ENCODE measurements around the gene KRT15. TPM values are rescaled to one million over a fixed set of nuclear protein-coding genes. Genes with fewer than 3 reads are reported as not detected.

Gene KRT15
- total RNA-seq, 1 experiment from 2014 or later: 0.55 TPM

DNA sequence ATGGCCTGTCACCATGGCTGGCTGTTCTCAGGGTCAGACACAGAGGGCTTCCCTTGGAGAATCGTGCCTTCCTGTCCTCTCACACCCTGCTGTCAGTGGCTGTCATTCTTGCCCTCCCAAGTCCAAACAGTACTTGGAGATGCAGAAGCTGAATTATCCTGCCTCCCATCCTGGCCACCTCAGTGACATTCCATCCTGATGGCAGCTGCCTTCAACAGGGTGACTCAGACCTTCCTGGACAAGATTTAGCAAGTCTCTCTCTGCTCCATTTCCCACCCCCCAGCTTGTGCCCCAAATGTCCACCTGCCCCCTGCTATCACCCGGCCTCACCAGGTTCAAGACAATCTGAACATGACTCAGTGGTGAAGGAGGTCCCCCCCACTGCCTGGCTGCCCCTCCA is 24.2 kb downstream of the KRT15 start (continued):
- TF ChIP-seq, protein P1, sequence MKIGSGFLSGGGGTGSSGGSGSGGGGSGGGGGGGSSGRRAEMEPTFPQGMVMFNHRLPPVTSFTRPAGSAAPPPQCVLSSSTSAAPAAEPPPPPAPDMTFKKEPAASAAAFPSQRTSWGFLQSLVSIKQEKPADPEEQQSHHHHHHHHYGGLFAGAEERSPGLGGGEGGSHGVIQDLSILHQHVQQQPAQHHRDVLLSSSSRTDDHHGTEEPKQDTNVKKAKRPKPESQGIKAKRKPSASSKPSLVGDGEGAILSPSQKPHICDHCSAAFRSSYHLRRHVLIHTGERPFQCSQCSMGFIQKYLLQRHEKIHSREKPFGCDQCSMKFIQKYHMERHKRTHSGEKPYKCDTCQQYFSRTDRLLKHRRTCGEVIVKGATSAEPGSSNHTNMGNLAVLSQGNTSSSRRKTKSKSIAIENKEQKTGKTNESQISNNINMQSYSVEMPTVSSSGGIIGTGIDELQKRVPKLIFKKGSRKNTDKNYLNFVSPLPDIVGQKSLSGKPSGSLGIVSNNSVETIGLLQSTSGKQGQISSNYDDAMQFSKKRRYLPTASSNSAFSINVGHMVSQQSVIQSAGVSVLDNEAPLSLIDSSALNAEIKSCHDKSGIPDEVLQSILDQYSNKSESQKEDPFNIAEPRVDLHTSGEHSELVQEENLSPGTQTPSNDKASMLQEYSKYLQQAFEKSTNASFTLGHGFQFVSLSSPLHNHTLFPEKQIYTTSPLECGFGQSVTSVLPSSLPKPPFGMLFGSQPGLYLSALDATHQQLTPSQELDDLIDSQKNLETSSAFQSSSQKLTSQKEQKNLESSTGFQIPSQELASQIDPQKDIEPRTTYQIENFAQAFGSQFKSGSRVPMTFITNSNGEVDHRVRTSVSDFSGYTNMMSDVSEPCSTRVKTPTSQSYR (CRISPR knock-in tag; IDR thresholded peaks at IDR 0.05): no peak
- TF ChIP-seq ZNF138 (CRISPR knock-in tag; conservative IDR thresholded peaks at IDR 0.05): no peak
- TF ChIP-seq, protein P2, sequence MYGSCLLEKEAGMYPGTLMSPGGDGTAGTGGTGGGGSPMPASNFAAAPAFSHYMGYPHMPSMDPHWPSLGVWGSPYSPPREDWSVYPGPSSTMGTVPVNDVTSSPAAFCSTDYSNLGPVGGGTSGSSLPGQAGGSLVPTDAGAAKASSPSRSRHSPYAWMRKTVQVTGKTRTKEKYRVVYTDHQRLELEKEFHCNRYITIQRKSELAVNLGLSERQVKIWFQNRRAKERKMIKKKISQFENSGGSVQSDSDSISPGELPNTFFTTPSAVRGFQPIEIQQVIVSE (CRISPR knock-in tag; IDR thresholded peaks at IDR 0.05; ENCODE audit: borderline replicate concordance): no peak
- no peak for TF ChIP-seq ZNF671 (CRISPR knock-in tag; IDR thresholded peaks at IDR 0.05)
- TF ChIP-seq MLX (CRISPR knock-in tag; IDR thresholded peaks at IDR 0.05): no peak
- TF ChIP-seq HMGA2 (CRISPR knock-in tag; IDR thresholded peaks at IDR 0.05): no peak
- TF ChIP-seq, protein P3, sequence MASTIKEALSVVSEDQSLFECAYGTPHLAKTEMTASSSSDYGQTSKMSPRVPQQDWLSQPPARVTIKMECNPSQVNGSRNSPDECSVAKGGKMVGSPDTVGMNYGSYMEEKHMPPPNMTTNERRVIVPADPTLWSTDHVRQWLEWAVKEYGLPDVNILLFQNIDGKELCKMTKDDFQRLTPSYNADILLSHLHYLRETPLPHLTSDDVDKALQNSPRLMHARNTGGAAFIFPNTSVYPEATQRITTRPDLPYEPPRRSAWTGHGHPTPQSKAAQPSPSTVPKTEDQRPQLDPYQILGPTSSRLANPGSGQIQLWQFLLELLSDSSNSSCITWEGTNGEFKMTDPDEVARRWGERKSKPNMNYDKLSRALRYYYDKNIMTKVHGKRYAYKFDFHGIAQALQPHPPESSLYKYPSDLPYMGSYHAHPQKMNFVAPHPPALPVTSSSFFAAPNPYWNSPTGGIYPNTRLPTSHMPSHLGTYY (CRISPR knock-in tag; IDR thresholded peaks at IDR 0.05): no peak
- TF ChIP-seq GRHL2 (CRISPR knock-in tag; IDR thresholded peaks at IDR 0.05; ENCODE audit: insufficient replicate concordance, severe bottlenecking): no peak
- no peak for TF ChIP-seq SMAD4 (CRISPR knock-in tag; IDR thresholded peaks at IDR 0.05)

DNA sequence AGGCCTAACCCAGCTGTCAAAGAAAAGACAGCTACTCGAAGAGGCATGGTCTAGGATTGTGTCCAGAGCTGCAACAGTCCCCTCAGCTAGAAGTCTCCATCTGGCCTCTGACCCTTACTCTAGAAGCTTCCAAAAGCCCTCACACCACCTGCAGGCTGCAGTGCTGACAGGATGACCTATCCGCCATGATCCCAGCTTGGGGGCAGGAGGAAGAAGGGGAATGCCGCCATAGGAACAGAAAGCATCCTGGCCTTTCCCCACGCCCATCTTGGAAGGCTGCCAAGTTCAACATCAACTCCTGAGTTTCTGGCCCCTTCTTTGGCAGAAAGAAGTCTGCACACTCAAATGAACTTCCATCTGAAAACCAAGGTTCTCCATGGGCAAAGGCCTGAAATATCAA is 25.9 kb downstream of the KRT15 start:
- no peaks in the 10 kb centered on the region for H3K36me3 Mint-ChIP-seq
- ATAC-seq: no peak
- no peak overlapping the region for H3K27ac Mint-ChIP-seq
- CTCF ChIA-PET: interaction anchor here (1.0 to 10.9 kb wide), 3 partner anchors 56 to 173 kb away, joined by 3 to 160 read pairs (median 3); no protein-coding TSS in a partner anchor
- H3K4me3 Mint-ChIP-seq: no peak overlapping the region
- H3K9me3 Mint-ChIP-seq: no peaks in the 10 kb centered on the region
- no peaks in the 10 kb centered on the region for H3K27me3 Mint-ChIP-seq (ENCODE audit: low read depth)
- 0 out of 2 replicates have a peak, but pooled peaks cover 6% of the 10 kb centered on the region for H3K4me1 Mint-ChIP-seq
- DNase-seq (ENCODE audit: low spot score): no peak
- POLR2A ChIA-PET: interaction anchor here (0.5 kb wide), 1 partner anchor 34 kb away, joined by 3 read pairs; no protein-coding TSS in a partner anchor
- TF ChIP-seq ZSCAN18 (CRISPR knock-in tag; IDR thresholded peaks at IDR 0.05): no peak
- no peak for TF ChIP-seq CTCF (IDR thresholded peaks at IDR 0.05)
- no peak for TF ChIP-seq CBFB (CRISPR knock-in tag; IDR thresholded peaks at IDR 0.05; ENCODE audit: low read depth)
- no peak for TF ChIP-seq NFATC4 (CRISPR knock-in tag; IDR thresholded peaks at IDR 0.05)
- no peak for TF ChIP-seq TCF7 (CRISPR knock-in tag; IDR thresholded peaks at IDR 0.05; ENCODE audit: low read depth)
- TF ChIP-seq ZNF512 (CRISPR knock-in tag; IDR thresholded peaks at IDR 0.05; ENCODE audit: borderline replicate concordance): no peak
- TF ChIP-seq FOXP1 (CRISPR knock-in tag; IDR thresholded peaks at IDR 0.05; ENCODE audit: borderline replicate concordance): no peak
- no peak for TF ChIP-seq IRF2 (CRISPR knock-in tag; IDR thresholded peaks at IDR 0.05; ENCODE audit: borderline replicate concordance, low read depth)
- no peak for TF ChIP-seq CREB1 (CRISPR knock-in tag; IDR thresholded peaks at IDR 0.05)
- TF ChIP-seq, protein P4, sequence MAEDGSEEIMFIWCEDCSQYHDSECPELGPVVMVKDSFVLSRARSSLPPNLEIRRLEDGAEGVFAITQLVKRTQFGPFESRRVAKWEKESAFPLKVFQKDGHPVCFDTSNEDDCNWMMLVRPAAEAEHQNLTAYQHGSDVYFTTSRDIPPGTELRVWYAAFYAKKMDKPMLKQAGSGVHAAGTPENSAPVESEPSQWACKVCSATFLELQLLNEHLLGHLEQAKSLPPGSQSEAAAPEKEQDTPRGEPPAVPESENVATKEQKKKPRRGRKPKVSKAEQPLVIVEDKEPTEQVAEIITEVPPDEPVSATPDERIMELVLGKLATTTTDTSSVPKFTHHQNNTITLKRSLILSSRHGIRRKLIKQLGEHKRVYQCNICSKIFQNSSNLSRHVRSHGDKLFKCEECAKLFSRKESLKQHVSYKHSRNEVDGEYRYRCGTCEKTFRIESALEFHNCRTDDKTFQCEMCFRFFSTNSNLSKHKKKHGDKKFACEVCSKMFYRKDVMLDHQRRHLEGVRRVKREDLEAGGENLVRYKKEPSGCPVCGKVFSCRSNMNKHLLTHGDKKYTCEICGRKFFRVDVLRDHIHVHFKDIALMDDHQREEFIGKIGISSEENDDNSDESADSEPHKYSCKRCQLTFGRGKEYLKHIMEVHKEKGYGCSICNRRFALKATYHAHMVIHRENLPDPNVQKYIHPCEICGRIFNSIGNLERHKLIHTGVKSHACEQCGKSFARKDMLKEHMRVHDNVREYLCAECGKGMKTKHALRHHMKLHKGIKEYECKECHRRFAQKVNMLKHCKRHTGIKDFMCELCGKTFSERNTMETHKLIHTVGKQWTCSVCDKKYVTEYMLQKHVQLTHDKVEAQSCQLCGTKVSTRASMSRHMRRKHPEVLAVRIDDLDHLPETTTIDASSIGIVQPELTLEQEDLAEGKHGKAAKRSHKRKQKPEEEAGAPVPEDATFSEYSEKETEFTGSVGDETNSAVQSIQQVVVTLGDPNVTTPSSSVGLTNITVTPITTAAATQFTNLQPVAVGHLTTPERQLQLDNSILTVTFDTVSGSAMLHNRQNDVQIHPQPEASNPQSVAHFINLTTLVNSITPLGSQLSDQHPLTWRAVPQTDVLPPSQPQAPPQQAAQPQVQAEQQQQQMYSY (CRISPR knock-in tag; IDR thresholded peaks at IDR 0.05): no peak
- no peak for TF ChIP-seq HMGXB4 (CRISPR knock-in tag; IDR thresholded peaks at IDR 0.05)

Measured in WTC11 (cell line).